Measurements from ENCODE around the gene UST.
"Not testable (repeated sequence)": the region's sequence is repeated elsewhere in the genome, so short reads cannot be mapped to it uniquely, and the experiment has no call there.

UST gene

DNA sequence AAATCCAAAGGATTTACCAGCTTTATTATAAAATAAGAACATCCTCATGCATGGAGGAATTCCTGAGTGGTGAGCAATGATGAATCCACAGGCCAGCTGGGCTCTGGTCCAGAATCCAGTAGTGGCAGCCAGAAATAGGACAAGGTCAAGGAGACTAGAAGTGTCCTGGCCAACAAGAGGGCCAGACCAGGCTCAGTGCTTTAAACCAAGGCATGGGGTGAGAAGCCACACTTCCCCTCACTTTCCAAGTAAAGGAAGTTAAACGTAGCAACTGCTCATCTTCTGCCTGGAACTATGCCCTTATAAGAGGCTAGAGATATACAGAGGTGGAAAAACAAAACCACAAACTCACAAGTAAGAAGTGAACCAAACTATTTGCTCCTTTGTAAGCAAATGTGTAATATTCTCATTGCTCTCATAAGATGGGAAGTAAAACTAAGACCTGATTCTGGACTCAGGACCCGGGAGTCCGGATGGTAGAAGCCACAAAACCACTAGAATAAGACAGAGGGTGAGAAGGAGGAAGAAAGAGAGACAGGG, 253.2 kb downstream of the UST start:
- WGBS (ENCODE audit: extremely low coverage, insufficient coverage, low lambda C conversion rate): no CpG with 5 or more reads among the region's 3 CpGs
- Histone ChIP-seq H4K8ac (ENCODE audit: low read depth, low read length) (no peak overlapping the region), H3K79me1 (ENCODE audit: low read length) (no peaks in the 10 kb centered on the region), H3K4ac (ENCODE audit: low read depth, low read length) (no peak overlapping the region), H3K9ac (ENCODE audit: low read length) (no peak overlapping the region), H3K36me3 (ENCODE audit: control insufficient read depth, insufficient read depth, low read length) (no peaks in the 10 kb centered on the region), H3K79me2 (ENCODE audit: control insufficient read depth, insufficient read depth, low read length) (no peaks in the 10 kb centered on the region), H4K5ac (ENCODE audit: low read length) (no peak overlapping the region), H2AK5ac (ENCODE audit: low read length) (no peak overlapping the region), H3K27ac (ENCODE audit: low read depth, low read length) (no peak overlapping the region), H3K23ac (ENCODE audit: low read length) (no peak overlapping the region), H2BK120ac (ENCODE audit: low read depth, low read length) (no peak overlapping the region), H3K4me2 (ENCODE audit: low read length) (no peak overlapping the region), H2BK5ac (ENCODE audit: low read length) (no peak overlapping the region), H3K56ac (ENCODE audit: low read length) (no peak overlapping the region), H3K4me1 (ENCODE audit: control insufficient read depth, low read depth, low read length) (no peaks in the 10 kb centered on the region), H3K4me3 (ENCODE audit: low read length) (no peak overlapping the region), H3K18ac (ENCODE audit: low read length) (no peak overlapping the region), H3K27me3 (ENCODE audit: insufficient read depth, low read length, poor library complexity) (no peaks in the 10 kb centered on the region), H2BK15ac (replicated peaks; ENCODE audit: low read depth) (no peak overlapping the region)
- no peak for DNase-seq

DNA sequence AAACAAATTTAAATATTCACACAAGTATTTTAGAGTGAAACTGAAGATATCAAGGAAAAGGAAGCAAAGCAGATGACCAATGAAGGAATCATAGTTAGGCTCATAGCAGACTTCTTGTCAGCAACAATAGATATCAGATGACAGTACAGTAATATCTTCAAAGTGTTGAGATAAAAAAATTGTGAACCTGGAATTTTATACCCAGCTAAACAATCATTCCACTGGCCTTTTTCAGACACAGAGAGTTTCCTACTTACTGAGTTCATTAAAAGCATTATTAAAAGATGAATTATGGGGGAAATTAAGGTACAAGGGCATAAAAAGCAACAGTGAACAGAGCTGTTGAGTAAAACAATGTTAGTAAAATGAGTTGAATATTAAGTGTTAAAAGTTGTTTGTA, 254.6 kb downstream of the UST start:
- Histone ChIP-seq H3K4ac (ENCODE audit: low read depth, low read length) (no peak overlapping the region), H3K9ac (ENCODE audit: low read length) (no peak overlapping the region), H2BK15ac (replicated peaks; ENCODE audit: low read depth) (no peak overlapping the region), H3K4me1 (ENCODE audit: control insufficient read depth, low read depth, low read length) (no peaks in the 10 kb centered on the region), H2BK120ac (ENCODE audit: low read depth, low read length) (no peak overlapping the region), H3K27me3 (ENCODE audit: insufficient read depth, low read length, poor library complexity) (no peaks in the 10 kb centered on the region), H4K5ac (ENCODE audit: low read length) (no peak overlapping the region), H3K23ac (ENCODE audit: low read length) (no peak overlapping the region), H3K18ac (ENCODE audit: low read length) (no peak overlapping the region), H3K56ac (ENCODE audit: low read length) (no peak overlapping the region), H3K79me1 (ENCODE audit: low read length) (no peaks in the 10 kb centered on the region), H4K8ac (ENCODE audit: low read depth, low read length) (no peak overlapping the region), H2AK5ac (ENCODE audit: low read length) (no peak overlapping the region), H3K79me2 (ENCODE audit: control insufficient read depth, insufficient read depth, low read length) (no peaks in the 10 kb centered on the region), H3K27ac (ENCODE audit: low read depth, low read length) (no peak overlapping the region), H3K4me2 (ENCODE audit: low read length) (no peak overlapping the region), H3K4me3 (ENCODE audit: low read length) (no peak overlapping the region), H2BK5ac (ENCODE audit: low read length) (no peak overlapping the region), H3K36me3 (ENCODE audit: control insufficient read depth, insufficient read depth, low read length) (no peaks in the 10 kb centered on the region)
- DNase-seq: no peak

GRCh38 chr6:149003560-149003959, 256.7 kb downstream of the UST start:
- Histone ChIP-seq H3K79me2 (ENCODE audit: control insufficient read depth, insufficient read depth, low read length) (no peaks in the 10 kb centered on the region), H2BK120ac (ENCODE audit: low read depth, low read length) (no peak overlapping the region), H2BK15ac (replicated peaks; ENCODE audit: low read depth) (no peak overlapping the region), H3K23ac (ENCODE audit: low read length) (no peak overlapping the region), H3K4me2 (ENCODE audit: low read length) (no peak overlapping the region), H3K4me1 (ENCODE audit: control insufficient read depth, low read depth, low read length) (no peaks in the 10 kb centered on the region), H3K79me1 (ENCODE audit: low read length) (no peaks in the 10 kb centered on the region), H3K27ac (ENCODE audit: low read depth, low read length) (no peak overlapping the region), H3K4me3 (ENCODE audit: low read length) (no peak overlapping the region), H3K4ac (ENCODE audit: low read depth, low read length) (no peak overlapping the region), H3K56ac (ENCODE audit: low read length) (no peak overlapping the region), H3K36me3 (ENCODE audit: control insufficient read depth, insufficient read depth, low read length) (no peaks in the 10 kb centered on the region), H2AK5ac (ENCODE audit: low read length) (no peak overlapping the region), H2BK5ac (ENCODE audit: low read length) (no peak overlapping the region), H4K8ac (ENCODE audit: low read depth, low read length) (no peak overlapping the region), H3K9ac (ENCODE audit: low read length) (no peak overlapping the region), H3K18ac (ENCODE audit: low read length) (no peak overlapping the region), H4K5ac (ENCODE audit: low read length) (no peak overlapping the region), H3K27me3 (ENCODE audit: insufficient read depth, low read length, poor library complexity) (no peaks in the 10 kb centered on the region)
- WGBS (ENCODE audit: extremely low coverage, insufficient coverage, low lambda C conversion rate): no CpG with 5 or more reads among the region's 7 CpGs
- DNase-seq: no peak

GRCh38 chr6:149004664-149005063, 257.8 kb downstream of the UST start:
- H3K56ac ChIP-seq (ENCODE audit: low read length): no peak overlapping the region
- H3K4me3 ChIP-seq (ENCODE audit: low read length): no peak overlapping the region
- no peak overlapping the region for H2AK5ac ChIP-seq (ENCODE audit: low read length)
- no peaks in the 10 kb centered on the region for H3K27me3 ChIP-seq (ENCODE audit: insufficient read depth, low read length, poor library complexity)
- H3K4me1 ChIP-seq (ENCODE audit: control insufficient read depth, low read depth, low read length): no peaks in the 10 kb centered on the region
- WGBS (ENCODE audit: extremely low coverage, insufficient coverage, low lambda C conversion rate): no CpG with 5 or more reads among the region's 4 CpGs
- no peak overlapping the region for H4K5ac ChIP-seq (ENCODE audit: low read length)
- H3K18ac ChIP-seq (ENCODE audit: low read length): no peak overlapping the region
- no peak for DNase-seq
- H4K8ac ChIP-seq (ENCODE audit: low read depth, low read length): no peak overlapping the region
- H3K79me2 ChIP-seq (ENCODE audit: control insufficient read depth, insufficient read depth, low read length): no peaks in the 10 kb centered on the region
- H3K23ac ChIP-seq (ENCODE audit: low read length): no peak overlapping the region
- no peak overlapping the region for H3K9ac ChIP-seq (ENCODE audit: low read length)
- no peaks in the 10 kb centered on the region for H3K79me1 ChIP-seq (ENCODE audit: low read length)
- no peak overlapping the region for H3K4me2 ChIP-seq (ENCODE audit: low read length)
- no peak overlapping the region for H2BK120ac ChIP-seq (ENCODE audit: low read depth, low read length)
- H3K27ac ChIP-seq (ENCODE audit: low read depth, low read length): no peak overlapping the region
- no peak overlapping the region for H2BK15ac ChIP-seq (replicated peaks; ENCODE audit: low read depth)
- H3K4ac ChIP-seq (ENCODE audit: low read depth, low read length): no peak overlapping the region
- no peaks in the 10 kb centered on the region for H3K36me3 ChIP-seq (ENCODE audit: control insufficient read depth, insufficient read depth, low read length)
- H2BK5ac ChIP-seq (ENCODE audit: low read length): no peak overlapping the region

GRCh38 chr6:149006236-149006635, 259.4 kb downstream of the UST start:
- not testable (repeated sequence) for H3K9ac ChIP-seq (ENCODE audit: low read length); H3K23ac ChIP-seq (ENCODE audit: low read length); H2AK5ac ChIP-seq (ENCODE audit: low read length); H3K36me3 ChIP-seq (ENCODE audit: control insufficient read depth, insufficient read depth, low read length); H3K27me3 ChIP-seq (ENCODE audit: insufficient read depth, low read length, poor library complexity); H3K18ac ChIP-seq (ENCODE audit: low read length); DNase-seq; H3K4me1 ChIP-seq (ENCODE audit: control insufficient read depth, low read depth, low read length); H2BK5ac ChIP-seq (ENCODE audit: low read length); H2BK15ac ChIP-seq (replicated peaks; ENCODE audit: low read depth); H3K27ac ChIP-seq (ENCODE audit: low read depth, low read length); H4K8ac ChIP-seq (ENCODE audit: low read depth, low read length); H3K4ac ChIP-seq (ENCODE audit: low read depth, low read length); H2BK120ac ChIP-seq (ENCODE audit: low read depth, low read length); H3K4me2 ChIP-seq (ENCODE audit: low read length); H3K79me2 ChIP-seq (ENCODE audit: control insufficient read depth, insufficient read depth, low read length); H3K56ac ChIP-seq (ENCODE audit: low read length); H4K5ac ChIP-seq (ENCODE audit: low read length); H3K4me3 ChIP-seq (ENCODE audit: low read length); H3K79me1 ChIP-seq (ENCODE audit: low read length)
- no CpG with 5 or more reads among the region's 1 CpG for WGBS (ENCODE audit: extremely low coverage, insufficient coverage, low lambda C conversion rate)

- no peak overlapping the region for H3K4me3 ChIP-seq (ENCODE audit: low read length)
- H3K4ac ChIP-seq (ENCODE audit: low read depth, low read length): no peak overlapping the region
- H3K56ac ChIP-seq (ENCODE audit: low read length): no peak overlapping the region
- DNase-seq: no peak
- no peak overlapping the region for H2BK5ac ChIP-seq (ENCODE audit: low read length)
- H3K18ac ChIP-seq (ENCODE audit: low read length): no peak overlapping the region
- H3K4me1 ChIP-seq (ENCODE audit: control insufficient read depth, low read depth, low read length): no peaks in the 10 kb centered on the region
- H2AK5ac ChIP-seq (ENCODE audit: low read length): no peak overlapping the region
- no peak overlapping the region for H4K5ac ChIP-seq (ENCODE audit: low read length)
- H2BK120ac ChIP-seq (ENCODE audit: low read depth, low read length): no peak overlapping the region
- no peaks in the 10 kb centered on the region for H3K36me3 ChIP-seq (ENCODE audit: control insufficient read depth, insufficient read depth, low read length)
- no peak overlapping the region for H4K8ac ChIP-seq (ENCODE audit: low read depth, low read length)
- H3K4me2 ChIP-seq (ENCODE audit: low read length): no peak overlapping the region
- no CpG with 5 or more reads among the region's 3 CpGs for WGBS (ENCODE audit: extremely low coverage, insufficient coverage, low lambda C conversion rate)
- no peak overlapping the region for H2BK15ac ChIP-seq (replicated peaks; ENCODE audit: low read depth)
- H3K23ac ChIP-seq (ENCODE audit: low read length): no peak overlapping the region
- H3K27me3 ChIP-seq (ENCODE audit: insufficient read depth, low read length, poor library complexity): no peaks in the 10 kb centered on the region
- no peak overlapping the region for H3K9ac ChIP-seq (ENCODE audit: low read length)
- no peaks in the 10 kb centered on the region for H3K79me2 ChIP-seq (ENCODE audit: control insufficient read depth, insufficient read depth, low read length)
- no peak overlapping the region for H3K27ac ChIP-seq (ENCODE audit: low read depth, low read length)
- no peaks in the 10 kb centered on the region for H3K79me1 ChIP-seq (ENCODE audit: low read length)
Observed at GRCh38 chr6:149006671-149007070, 259.8 kb downstream of the UST start.

All from mesendoderm (in vitro differentiated cells).